HEK293 (cell line): Measurements from ENCODE around the gene PLXNA2.

Source experiments
- CTCF ChIA-PET: fragments of 350-600 bp; formaldehyde crosslinking; extraction: SDS; loops from one replicate; lab custom pipeline; 2021; ENCODE audit warnings: antibody characterized with exemption; lab: Yijun Ruan, JAX
- POLR2A ChIA-PET: fragments of 300-600 bp; formaldehyde crosslinking; extraction: SDS; loops from one replicate; lab custom pipeline; 2020; ENCODE audit warnings: antibody characterized with exemption, inconsistent platforms; lab: Yijun Ruan, JAX
- H3K27ac ChIP-seq: fragments of 200-500 bp; sonication (Bioruptor generic); 2 replicates; pipeline ENCODE4 v1.5.1; 2014; ENCODE audit warnings: low read depth, low read length, control low read depth, inconsistent platforms; ENCODE audit errors: extremely low read depth
- H3K36me3 ChIP-seq, 2 experiments: fragments of 200-500 bp in 1 of 2; sonication (Bioruptor generic) in 1 of 2; 1 replicate in 1 of 2; 2 replicates in 1 of 2; pipeline ENCODE4 v1.5.1; 2014 to 2017; ENCODE audit warnings: inconsistent platforms in 2 of 2, low read length in 2 of 2; ENCODE audit not compliant: control insufficient read depth in 2 of 2, insufficient read depth in 1 of 2
- H3K4me1 ChIP-seq: fragments of 200-500 bp; sonication (Bioruptor generic); 2 replicates; pipeline ENCODE4 v1.5.1; 2014; ENCODE audit warnings: mild to moderate bottlenecking, low read length, inconsistent platforms; ENCODE audit not compliant: control insufficient read depth, insufficient read depth
- H3K4me3 ChIP-seq: 2 replicates; pipeline ENCODE4 v1.5.1; 2011; ENCODE audit warnings: low read depth, mild to moderate bottlenecking, control low read depth, low read length, moderate library complexity
- H3K9me3 ChIP-seq: fragments of 200-500 bp; sonication (Bioruptor generic); 2 replicates; pipeline ENCODE4 v1.5.1; 2014; ENCODE audit warnings: low read depth, low read length, inconsistent platforms; ENCODE audit not compliant: control insufficient read depth, insufficient read depth
- FEZF1 ChIP-seq: fragments of 450-650 bp; formaldehyde crosslinking; IDR thresholded peaks from 2 replicates; pipeline ENCODE4 v1.5.1; 2016; ENCODE audit warnings: missing biosample characterization, missing genetic modification characterization
- GLI4 ChIP-seq: fragments of 450-650 bp; formaldehyde crosslinking; IDR thresholded peaks from 2 replicates; pipeline ENCODE4 v1.5.1; 2016; ENCODE audit warnings: missing biosample characterization, missing genetic modification characterization
- MEIS1 ChIP-seq: sonication (generic); formaldehyde crosslinking; IDR thresholded peaks from 2 replicates; pipeline ENCODE4 v1.8.1; 2022; ENCODE audit warnings: missing genetic modification reagents, mild to moderate bottlenecking, borderline replicate concordance
- OVOL3 ChIP-seq: fragments of 450-650 bp; formaldehyde crosslinking; IDR thresholded peaks from 2 replicates; pipeline ENCODE4 v1.5.1; 2016; ENCODE audit warnings: missing biosample characterization, missing genetic modification characterization
- PBX3 ChIP-seq: sonication (generic); formaldehyde crosslinking; IDR thresholded peaks from 2 replicates; pipeline ENCODE4 v1.8.1; 2022; ENCODE audit warnings: mild to moderate bottlenecking, moderate library complexity, missing genetic modification reagents
- PRDM1 ChIP-seq: fragments of 450-650 bp; formaldehyde crosslinking; IDR thresholded peaks from 2 replicates; pipeline ENCODE4; 2016; ENCODE audit warnings: missing biosample characterization, missing genetic modification characterization
- PRDM6 ChIP-seq: fragments of 450-650 bp; formaldehyde crosslinking; IDR thresholded peaks from 2 replicates; pipeline ENCODE4 v1.5.1; 2017; ENCODE audit warnings: missing biosample characterization, missing genetic modification characterization
- ZBTB10 ChIP-seq: fragments of 450-650 bp; formaldehyde crosslinking; IDR thresholded peaks from 2 replicates; pipeline ENCODE4 v1.5.1; 2016; ENCODE audit warnings: missing biosample characterization, missing genetic modification characterization
- ZBTB48 ChIP-seq: fragments of 450-650 bp; formaldehyde crosslinking; IDR thresholded peaks from 2 replicates; pipeline ENCODE4 v1.5.1; 2016; ENCODE audit warnings: missing biosample characterization, missing genetic modification characterization
- ZNF169 ChIP-seq: fragments of 450-650 bp; formaldehyde crosslinking; IDR thresholded peaks from 2 replicates; pipeline ENCODE4 v1.5.1; 2016; ENCODE audit warnings: missing biosample characterization, missing genetic modification characterization
- ZNF174 ChIP-seq: fragments of 450-650 bp; formaldehyde crosslinking; IDR thresholded peaks from 2 replicates; pipeline ENCODE4 v1.5.0; 2017; ENCODE audit warnings: missing biosample characterization, mild to moderate bottlenecking, missing genetic modification characterization
- ZNF335 ChIP-seq: fragments of 450-650 bp; formaldehyde crosslinking; conservative IDR thresholded peaks from 2 replicates; pipeline ENCODE4 v1.5.1; 2016; ENCODE audit warnings: missing biosample characterization, missing genetic modification characterization
- ZNF341 ChIP-seq: fragments of 450-650 bp; formaldehyde crosslinking; IDR thresholded peaks from 2 replicates; pipeline ENCODE4; 2016; ENCODE audit warnings: low read depth, missing biosample characterization, missing genetic modification characterization
- ZNF354C ChIP-seq: fragments of 450-650 bp; formaldehyde crosslinking; IDR thresholded peaks from 2 replicates; pipeline ENCODE4 v1.5.1; 2016; ENCODE audit warnings: missing biosample characterization, missing genetic modification characterization, low read depth, borderline replicate concordance
- ZNF473 ChIP-seq: fragments of 450-650 bp; formaldehyde crosslinking; IDR thresholded peaks from 2 replicates; pipeline ENCODE4 v1.5.1; 2017; ENCODE audit warnings: missing biosample characterization, missing genetic modification characterization
- ZNF48 ChIP-seq: fragments of 450-650 bp; formaldehyde crosslinking; IDR thresholded peaks from 2 replicates; pipeline ENCODE4 v1.5.1; 2016; ENCODE audit warnings: missing biosample characterization, missing genetic modification characterization
- ZNF530 ChIP-seq: fragments of 450-650 bp; formaldehyde crosslinking; IDR thresholded peaks from 2 replicates; pipeline ENCODE4 v1.5.1; 2016; ENCODE audit warnings: low read depth, missing biosample characterization, missing genetic modification characterization
- ZNF544 ChIP-seq: fragments of 450-650 bp; formaldehyde crosslinking; IDR thresholded peaks from 2 replicates; pipeline ENCODE4 v1.5.0; 2017; ENCODE audit warnings: missing biosample characterization, missing genetic modification characterization
- ZNF549 ChIP-seq: fragments of 450-650 bp; IDR thresholded peaks from 2 replicates; pipeline ENCODE4 v1.5.1; 2018; ENCODE audit warnings: missing biosample characterization, missing genetic modification characterization, mild to moderate bottlenecking, inconsistent platforms, moderate library complexity
- ZNF560 ChIP-seq: fragments of 450-650 bp; formaldehyde crosslinking; IDR thresholded peaks from 2 replicates; pipeline ENCODE4 v1.5.1; 2017; ENCODE audit warnings: missing biosample characterization, missing genetic modification characterization, borderline replicate concordance
- ZNF571 ChIP-seq: fragments of 450-650 bp; formaldehyde crosslinking; IDR thresholded peaks from 2 replicates; pipeline ENCODE4 v1.5.0; 2017; ENCODE audit warnings: missing biosample characterization, missing genetic modification characterization
- ZNF660 ChIP-seq: fragments of 450-650 bp; IDR thresholded peaks from 2 replicates; pipeline ENCODE4 v1.5.1; 2018; ENCODE audit warnings: missing biosample characterization, mild to moderate bottlenecking, missing genetic modification characterization
- ZNF692 ChIP-seq: fragments of 450-650 bp; formaldehyde crosslinking; IDR thresholded peaks from 2 replicates; pipeline ENCODE4 v1.5.1; 2016; ENCODE audit warnings: missing biosample characterization, missing genetic modification characterization
- ZNF792 ChIP-seq: fragments of 450-650 bp; formaldehyde crosslinking; IDR thresholded peaks from 2 replicates; pipeline ENCODE4 v1.5.1; 2016; ENCODE audit warnings: missing biosample characterization, missing genetic modification characterization
- ZNF830 ChIP-seq: fragments of 450-650 bp; IDR thresholded peaks from 2 replicates; pipeline ENCODE4 v1.5.0; 2018; ENCODE audit warnings: missing biosample characterization, missing genetic modification characterization, low read depth, mild to moderate bottlenecking, moderate library complexity
- ZSCAN23 ChIP-seq: fragments of 450-650 bp; formaldehyde crosslinking; IDR thresholded peaks from 2 replicates; pipeline ENCODE4 v1.5.1; 2016; ENCODE audit warnings: missing biosample characterization, missing genetic modification characterization
- ZXDB ChIP-seq: fragments of 450-650 bp; formaldehyde crosslinking; IDR thresholded peaks from 2 replicates; pipeline ENCODE4 v1.5.1; 2016; ENCODE audit warnings: missing biosample characterization, missing genetic modification characterization
- TF ChIP-seq, protein P1 (sequence below): fragments of 450-650 bp; formaldehyde crosslinking; IDR thresholded peaks from 2 replicates; pipeline ENCODE4 v1.5.1; 2016; ENCODE audit warnings: missing biosample characterization, missing genetic modification characterization

Gene PLXNA2

GRCh38 chr1:208135354-208135753 lies 108.8 kb downstream of the PLXNA2 start:
- Histone ChIP-seq H3K9me3 (no peaks in the 10 kb centered on the region), H3K27ac (peak overlapping the region; percentile 52; the same call in 1 of the 2 replicates), H3K36me3 (peaks cover 0 to 3% of the 10 kb centered on the region in 2 experiments; a peak in 1 of 3 replicates), H3K4me3 (no peak overlapping the region), H3K4me1 (peaks cover 23% of the 10 kb centered on the region)
- TF ChIP-seq ZNF530 (tag by site-specific recombination) (no peak), ZNF544 (no peak)
- ChIA-PET CTCF (interaction anchor here (0.5 to 11.9 kb wide), 4 partner anchors 10 to 114 kb away, joined by 3 to 175 read pairs (median 4); partner anchors contain the start of gene PLXNA2), POLR2A (no interaction called here)

DNA sequence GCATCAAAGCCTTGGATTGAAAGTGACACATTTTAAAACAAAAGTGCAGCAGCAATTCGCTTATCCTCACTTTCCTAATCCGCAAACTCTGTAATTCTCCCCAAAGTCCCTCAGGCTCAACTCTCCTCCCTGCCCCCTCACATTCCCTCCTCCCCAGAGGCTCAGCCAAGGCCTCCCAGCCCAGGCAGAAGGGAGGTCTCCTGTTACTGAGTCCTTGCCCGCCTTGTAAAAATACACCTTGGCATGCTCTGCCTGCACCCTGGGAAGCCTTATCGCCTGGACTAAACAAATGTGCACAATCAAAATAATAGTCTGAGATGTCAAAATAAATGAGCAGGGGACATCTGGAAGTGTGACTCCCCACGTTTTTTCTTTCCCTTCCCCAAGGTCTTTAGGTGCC lies 109.7 kb downstream of the PLXNA2 start:
- ChIA-PET CTCF (interaction anchor here (0.5 to 11.9 kb wide), 3 partner anchors 22 to 105 kb away, joined by 3 to 175 read pairs (median 3); partner anchors contain the start of gene PLXNA2), POLR2A (no interaction called here)
- Histone ChIP-seq H3K36me3 (peaks cover 0 to 3% of the 10 kb centered on the region in 2 experiments; a peak in 1 of 3 replicates), H3K4me3 (no peak overlapping the region), H3K9me3 (no peaks in the 10 kb centered on the region), H3K4me1 (peaks cover 23% of the 10 kb centered on the region), H3K27ac (peak overlapping the region; percentile 52; the same call in 1 of the 2 replicates)
- no peak for TF ChIP-seq ZNF792
- peak; percentile 78 for TF ChIP-seq ZNF335 (tag by site-specific recombination)
- TF ChIP-seq ZNF830 (tag by site-specific recombination), result no peak
- no peak for TF ChIP-seq ZNF660
- TF ChIP-seq ZNF354C (tag by site-specific recombination), result no peak
- TF ChIP-seq ZBTB10, result no peak
- no peak for TF ChIP-seq ZNF169 (tag by site-specific recombination)
- no peak for TF ChIP-seq ZNF48
- TF ChIP-seq ZNF174 (tag by site-specific recombination), result no peak
- no peak for TF ChIP-seq GLI4 (tag by site-specific recombination)
- peak; percentile 72; the same call in 1 of the 2 replicates for TF ChIP-seq ZBTB48 (tag by site-specific recombination)
- no peak for TF ChIP-seq ZNF549
- TF ChIP-seq ZNF571, result no peak
- peak; percentile 69 for TF ChIP-seq PRDM6 (tag by site-specific recombination)
- no peak for TF ChIP-seq ZSCAN23
- no peak for TF ChIP-seq MEIS1
- TF ChIP-seq, protein P1, sequence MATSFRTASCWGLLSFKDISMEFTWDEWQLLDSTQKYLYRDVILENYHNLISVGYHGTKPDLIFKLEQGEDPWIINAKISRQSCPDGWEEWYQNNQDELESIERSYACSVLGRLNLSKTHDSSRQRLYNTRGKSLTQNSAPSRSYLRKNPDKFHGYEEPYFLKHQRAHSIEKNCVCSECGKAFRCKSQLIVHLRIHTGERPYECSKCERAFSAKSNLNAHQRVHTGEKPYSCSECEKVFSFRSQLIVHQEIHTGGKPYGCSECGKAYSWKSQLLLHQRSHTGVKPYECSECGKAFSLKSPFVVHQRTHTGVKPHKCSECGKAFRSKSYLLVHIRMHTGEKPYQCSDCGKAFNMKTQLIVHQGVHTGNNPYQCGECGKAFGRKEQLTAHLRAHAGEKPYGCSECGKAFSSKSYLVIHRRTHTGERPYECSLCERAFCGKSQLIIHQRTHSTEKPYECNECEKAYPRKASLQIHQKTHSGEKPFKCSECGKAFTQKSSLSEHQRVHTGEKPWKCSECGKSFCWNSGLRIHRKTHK, result no peak
- peak; percentile 50; the same call in 1 of the 2 replicates for TF ChIP-seq OVOL3 (tag by site-specific recombination)
- 0 out of 2 replicates have a peak, but pooled peaks have one; percentile 20 for TF ChIP-seq ZNF692 (tag by site-specific recombination)
- TF ChIP-seq PRDM1 (tag by site-specific recombination), result peak; percentile 82
- no peak for TF ChIP-seq ZNF341 (tag by site-specific recombination)
- TF ChIP-seq ZXDB (tag by site-specific recombination), result peak; percentile 78
- TF ChIP-seq ZNF560 (tag by site-specific recombination), result no peak
- TF ChIP-seq FEZF1 (tag by site-specific recombination), result peak; percentile 95
- TF ChIP-seq ZNF473 (tag by site-specific recombination), result no peak
- no peak for TF ChIP-seq PBX3 (CRISPR knock-in tag)
- no peak for TF ChIP-seq ZNF544
